Measurements from ENCODE around the gene GADL1. TPM values are rescaled to one million over a fixed set of nuclear protein-coding genes. Genes with fewer than 3 reads are reported as not detected.

Gene GADL1
- polyA plus RNA-seq, 1 donor (not counting 4 experiments of a cell fraction or from before 2014, with no cell fraction given): not detected

DNA sequence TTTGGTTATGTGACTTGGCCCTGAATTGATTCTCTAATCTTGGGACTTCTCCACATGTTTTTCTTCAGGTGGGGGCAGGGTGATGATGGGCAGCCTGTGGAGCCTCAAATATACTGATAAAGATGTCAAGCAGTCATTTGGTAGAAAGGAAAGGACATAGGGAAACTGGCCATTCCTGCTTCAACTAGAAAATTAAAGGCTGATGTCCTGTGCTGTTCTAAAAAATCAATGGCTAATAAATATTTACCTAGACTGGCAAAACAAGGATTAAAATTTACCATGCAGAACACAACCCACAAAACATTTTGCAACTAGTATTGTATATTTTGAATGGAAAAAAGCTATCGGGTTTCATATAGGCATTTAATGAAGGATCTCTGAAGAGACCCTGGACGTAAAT lies 133.7 kb downstream of the GADL1 start:
- Histone ChIP-seq H3K9ac (ENCODE audit: control insufficient read depth, extremely low read depth, insufficient read depth, low read length) (no peak overlapping the region), H3K4me1 (ENCODE audit: control insufficient read depth, extremely low read depth, insufficient read depth, low read length) (no peaks in the 10 kb centered on the region), H2AFZ (ENCODE audit: control insufficient read depth, low read length) (no peak overlapping the region), H3K36me3 (ENCODE audit: control insufficient read depth in 2 of 2, extremely low read depth in 1 of 2, insufficient read depth in 2 of 2, low read length in 2 of 2) (no peaks in the 10 kb centered on the region), H3K27me3 (ENCODE audit: control insufficient read depth, extremely low read depth, insufficient read depth, low read length) (no peaks in the 10 kb centered on the region), H3K27ac (ENCODE audit: control insufficient read depth, insufficient read depth, low read length) (no peak overlapping the region), H3K4me2 (ENCODE audit: control insufficient read depth, extremely low read depth, insufficient read depth, low read depth, low read length) (no peak overlapping the region), H3K4me3 (ENCODE audit: control insufficient read depth in 2 of 3, extremely low read depth in 1 of 3, insufficient read depth in 2 of 3, low read depth in 1 of 3, low read length in 3 of 3) (no peak overlapping the region), H3K9me1 (ENCODE audit: control insufficient read depth, extremely low read depth, insufficient read depth, low read length) (no peaks in the 10 kb centered on the region), H4K20me1 (ENCODE audit: control insufficient read depth, extremely low read depth, insufficient read depth, low read length) (no peaks in the 10 kb centered on the region), H3K79me2 (ENCODE audit: control insufficient read depth, insufficient read depth, low read length) (no peaks in the 10 kb centered on the region), H3K9me3 (ENCODE audit: control insufficient read depth, low read depth, low read length) (no peaks in the 10 kb centered on the region)
- FAIRE-seq (no peak), DNase-seq (ENCODE audit: low read depth, low spot score) (no peak)
- dilution Hi-C loops (cut with MboI; ENCODE audit: extremely low pct_ligation_motif_present, low sequenced_read_pairs): loop anchor here (25.0 kb wide), 1 partner anchor 377 kb away; no protein-coding TSS in a partner anchor
- no peak for TF ChIP-seq EZH2 (IDR thresholded peaks at IDR 0.05; ENCODE audit: low read length)
- TF ChIP-seq, protein P1, sequence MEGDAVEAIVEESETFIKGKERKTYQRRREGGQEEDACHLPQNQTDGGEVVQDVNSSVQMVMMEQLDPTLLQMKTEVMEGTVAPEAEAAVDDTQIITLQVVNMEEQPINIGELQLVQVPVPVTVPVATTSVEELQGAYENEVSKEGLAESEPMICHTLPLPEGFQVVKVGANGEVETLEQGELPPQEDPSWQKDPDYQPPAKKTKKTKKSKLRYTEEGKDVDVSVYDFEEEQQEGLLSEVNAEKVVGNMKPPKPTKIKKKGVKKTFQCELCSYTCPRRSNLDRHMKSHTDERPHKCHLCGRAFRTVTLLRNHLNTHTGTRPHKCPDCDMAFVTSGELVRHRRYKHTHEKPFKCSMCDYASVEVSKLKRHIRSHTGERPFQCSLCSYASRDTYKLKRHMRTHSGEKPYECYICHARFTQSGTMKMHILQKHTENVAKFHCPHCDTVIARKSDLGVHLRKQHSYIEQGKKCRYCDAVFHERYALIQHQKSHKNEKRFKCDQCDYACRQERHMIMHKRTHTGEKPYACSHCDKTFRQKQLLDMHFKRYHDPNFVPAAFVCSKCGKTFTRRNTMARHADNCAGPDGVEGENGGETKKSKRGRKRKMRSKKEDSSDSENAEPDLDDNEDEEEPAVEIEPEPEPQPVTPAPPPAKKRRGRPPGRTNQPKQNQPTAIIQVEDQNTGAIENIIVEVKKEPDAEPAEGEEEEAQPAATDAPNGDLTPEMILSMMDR (optimal IDR thresholded peaks at IDR 0.05 in 1 of 3, IDR thresholded peaks at IDR 0.05 in 1 of 3, conservative IDR thresholded peaks at IDR 0.05 in 1 of 3; ENCODE audit: extremely low read depth in 1 of 3, insufficient read depth in 2 of 3, low read length in 3 of 3): no peak

DNA sequence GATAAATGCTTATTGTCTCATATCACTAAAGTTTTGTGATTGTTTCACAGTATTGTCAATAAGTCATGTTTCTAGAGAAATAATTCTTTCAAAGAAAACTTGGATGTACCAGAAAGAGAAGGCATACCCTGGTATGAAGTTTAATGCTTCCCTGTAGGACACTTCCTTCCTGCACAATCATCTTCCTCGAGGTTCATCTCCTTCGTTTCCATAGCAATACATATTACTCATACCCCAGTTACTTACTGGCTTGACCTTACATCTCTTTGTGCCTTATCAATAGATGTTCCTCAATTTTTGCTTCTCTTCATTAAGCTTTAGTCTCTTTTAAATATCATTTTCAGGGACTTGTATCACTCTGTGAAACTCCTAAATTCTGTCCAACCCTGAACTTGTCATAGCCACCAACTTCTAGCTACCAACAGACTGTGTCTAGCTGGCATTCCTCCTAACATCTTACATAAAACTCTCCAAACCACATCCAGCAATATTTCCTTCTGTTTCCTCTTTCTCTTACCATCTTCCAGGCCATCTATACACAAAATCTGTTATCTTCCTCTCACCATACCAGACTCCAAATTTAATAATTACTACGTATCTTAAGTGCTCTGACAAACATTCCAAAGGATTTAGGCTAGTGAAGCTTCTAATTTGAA lies 134.3 kb downstream of the GADL1 start:
- dilution Hi-C loops (cut with MboI; ENCODE audit: extremely low pct_ligation_motif_present, low sequenced_read_pairs): loop anchor here (25.0 kb wide), 1 partner anchor 377 kb away; no protein-coding TSS in a partner anchor
- no peak overlapping the region for H3K4me2 ChIP-seq (ENCODE audit: control insufficient read depth, extremely low read depth, insufficient read depth, low read depth, low read length)
- H3K9me1 ChIP-seq (ENCODE audit: control insufficient read depth, extremely low read depth, insufficient read depth, low read length): no peaks in the 10 kb centered on the region
- H3K36me3 ChIP-seq (ENCODE audit: control insufficient read depth in 2 of 2, extremely low read depth in 1 of 2, insufficient read depth in 2 of 2, low read length in 2 of 2): no peaks in the 10 kb centered on the region
- no peaks in the 10 kb centered on the region for H4K20me1 ChIP-seq (ENCODE audit: control insufficient read depth, extremely low read depth, insufficient read depth, low read length)
- H3K4me1 ChIP-seq (ENCODE audit: control insufficient read depth, extremely low read depth, insufficient read depth, low read length): no peaks in the 10 kb centered on the region
- H3K9me3 ChIP-seq (ENCODE audit: control insufficient read depth, low read depth, low read length): no peaks in the 10 kb centered on the region
- no peaks in the 10 kb centered on the region for H3K27me3 ChIP-seq (ENCODE audit: control insufficient read depth, extremely low read depth, insufficient read depth, low read length)
- H2AFZ ChIP-seq (ENCODE audit: control insufficient read depth, low read length): no peak overlapping the region
- TF ChIP-seq EZH2 (IDR thresholded peaks at IDR 0.05; ENCODE audit: low read length): no peak
- TF ChIP-seq, protein P1 (optimal IDR thresholded peaks at IDR 0.05 in 1 of 3, IDR thresholded peaks at IDR 0.05 in 1 of 3, conservative IDR thresholded peaks at IDR 0.05 in 1 of 3; ENCODE audit: extremely low read depth in 1 of 3, insufficient read depth in 2 of 3, low read length in 3 of 3): no peak
- FAIRE-seq (peak; percentile 44), DNase-seq (ENCODE audit: low read depth, low spot score) (no peak)
- no peaks in the 10 kb centered on the region for H3K79me2 ChIP-seq (ENCODE audit: control insufficient read depth, insufficient read depth, low read length)
- no peak overlapping the region for H3K9ac ChIP-seq (ENCODE audit: control insufficient read depth, extremely low read depth, insufficient read depth, low read length)
- H3K4me3 ChIP-seq (ENCODE audit: control insufficient read depth in 2 of 3, extremely low read depth in 1 of 3, insufficient read depth in 2 of 3, low read depth in 1 of 3, low read length in 3 of 3): no peak overlapping the region
- no peak overlapping the region for H3K27ac ChIP-seq (ENCODE audit: control insufficient read depth, insufficient read depth, low read length)
